IgD-negative memory B cell (primary cell): ENCODE measurements around the gene METTL15. TPM values are rescaled to one million over a fixed set of nuclear protein-coding genes. Genes with fewer than 3 reads are reported as not detected.
"Not testable (repeated sequence)": the region's sequence is repeated elsewhere in the genome, so short reads cannot be mapped to it uniquely, and the experiment has no call there.

Experiments
- H3K27ac Mint-ChIP-seq, 3 donors: one replicate each; pipeline ENCODE4 v1.8.0; 2020 to 2022; ENCODE audit warnings: mild to moderate bottlenecking in 3 of 3, mixed read lengths in 3 of 3, moderate library complexity in 1 of 3
- H3K27me3 Mint-ChIP-seq: one replicate; pipeline ENCODE4 v1.8.0; 2021; ENCODE audit warnings: mixed read lengths
- H3K36me3 Mint-ChIP-seq: one replicate; pipeline ENCODE4 v1.8.0; 2020; ENCODE audit warnings: mild to moderate bottlenecking, mixed read lengths
- H3K4me1 Mint-ChIP-seq, 3 donors: one replicate each; pipeline ENCODE4 v1.8.0; 2020 to 2022; ENCODE audit warnings: mixed read lengths in 3 of 3, mild to moderate bottlenecking in 1 of 3
- H3K4me3 Mint-ChIP-seq, 4 donors: one replicate each; pipeline ENCODE4 v1.8.0; 2020 to 2022; ENCODE audit warnings: mild to moderate bottlenecking in 4 of 4, mixed read lengths in 4 of 4, moderate library complexity in 3 of 4
- H3K9me3 Mint-ChIP-seq, 3 donors: one replicate each; pipeline ENCODE4 v1.8.0; 2020 to 2021; ENCODE audit warnings: mixed read lengths in 3 of 3, mild to moderate bottlenecking in 1 of 3
- polyA plus RNA-seq: library from polyadenylated mRNA; unstranded; fragments of 300-500 nt; fragmentation: Illumina TruSeq; gene quantifications from one replicate; pipeline ENCODE4 v1.2.3, GENCODE V29; 2021

METTL15 gene
- polyA plus RNA-seq, 1 donor from 2014 or later = 4.8 TPM

GRCh38 chr11:28222063-28222462 is 113.9 kb downstream of the METTL15 start:
- not testable (repeated sequence) for H3K4me3 Mint-ChIP-seq, H3K27me3 Mint-ChIP-seq, H3K27ac Mint-ChIP-seq, H3K9me3 Mint-ChIP-seq
- H3K4me1 Mint-ChIP-seq = peaks cover 10 to 14% (median 12%) of the 10 kb centered on the region in 3 donors
- H3K36me3 Mint-ChIP-seq = peaks cover 11% of the 10 kb centered on the region

GRCh38 chr11:28223577-28223976 is 115.4 kb downstream of the METTL15 start:
- Mint-ChIP-seq H3K4me1 (peaks cover 8 to 14% (median 12%) of the 10 kb centered on the region in 3 donors), H3K27ac (no peak overlapping the region), H3K27me3 (no peaks in the 10 kb centered on the region), H3K36me3 (peaks cover 12% of the 10 kb centered on the region), H3K9me3 (no peaks in the 10 kb centered on the region), H3K4me3 (no peak overlapping the region)

- Mint-ChIP-seq H3K27me3 (no peaks in the 10 kb centered on the region), H3K4me1 (peaks cover 7 to 14% (median 12%) of the 10 kb centered on the region in 3 donors), H3K4me3 (no peak overlapping the region), H3K9me3 (no peaks in the 10 kb centered on the region), H3K36me3 (peaks cover 12% of the 10 kb centered on the region), H3K27ac (no peak overlapping the region)
Observed at GRCh38 chr11:28223994-28224393, 115.8 kb downstream of the METTL15 start.

GRCh38 chr11:28227460-28227859 is 119.3 kb downstream of the METTL15 start:
- Mint-ChIP-seq H3K36me3 (peaks cover 9% of the 10 kb centered on the region), H3K27me3 (no peaks in the 10 kb centered on the region), H3K9me3 (no peaks in the 10 kb centered on the region), H3K4me1 (peaks cover 0 to 8% (median 1%) of the 10 kb centered on the region in 3 donors), H3K4me3 (no peak overlapping the region), H3K27ac (no peak overlapping the region)

GRCh38 chr11:28228196-28228895 is 120.2 kb downstream of the METTL15 start:
- Mint-ChIP-seq H3K27me3 (no peaks in the 10 kb centered on the region), H3K9me3 (no peaks in the 10 kb centered on the region), H3K27ac (no peak overlapping the region), H3K36me3 (peaks cover 9% of the 10 kb centered on the region), H3K4me1 (peaks cover 0 to 8% (median 1%) of the 10 kb centered on the region in 3 donors), H3K4me3 (no peak overlapping the region)

- H3K9me3 Mint-ChIP-seq = no peaks in the 10 kb centered on the region
- no peak overlapping the region for H3K4me3 Mint-ChIP-seq
- H3K27me3 Mint-ChIP-seq = no peaks in the 10 kb centered on the region
- H3K36me3 Mint-ChIP-seq = peaks cover 9% of the 10 kb centered on the region
- no peak overlapping the region for H3K27ac Mint-ChIP-seq
- peaks cover 0 to 5% (median under 1%) of the 10 kb centered on the region in 3 donors for H3K4me1 Mint-ChIP-seq
Observed at GRCh38 chr11:28231475-28231874, 123.3 kb downstream of the METTL15 start.

- Mint-ChIP-seq H3K4me3 (no peak overlapping the region), H3K36me3 (peaks cover 6% of the 10 kb centered on the region), H3K27ac (no peak overlapping the region), H3K4me1 (peaks cover 0 to 3% (median 2%) of the 10 kb centered on the region in 3 donors), H3K9me3 (no peaks in the 10 kb centered on the region), H3K27me3 (no peaks in the 10 kb centered on the region)
Observed at GRCh38 chr11:28232649-28233048, 124.5 kb downstream of the METTL15 start.

- Mint-ChIP-seq H3K4me1 (peaks cover 0 to 4% (median 0%) of the 10 kb centered on the region in 3 donors), H3K27ac (no peak overlapping the region), H3K4me3 (no peak overlapping the region), H3K36me3 (peaks cover 11% of the 10 kb centered on the region), H3K27me3 (no peaks in the 10 kb centered on the region), H3K9me3 (peaks cover 0 to 7% (median 4%) of the 10 kb centered on the region in 3 donors)
Observed at GRCh38 chr11:28241760-28242159, 133.6 kb downstream of the METTL15 start.

GRCh38 chr11:28242596-28242995 is 134.4 kb downstream of the METTL15 start:
- H3K4me1 Mint-ChIP-seq = peaks cover 0 to 4% (median 0%) of the 10 kb centered on the region in 3 donors
- H3K9me3 Mint-ChIP-seq = peaks cover 0 to 7% (median 4%) of the 10 kb centered on the region in 3 donors
- no peak overlapping the region for H3K27ac Mint-ChIP-seq
- H3K27me3 Mint-ChIP-seq = no peaks in the 10 kb centered on the region
- no peak overlapping the region for H3K4me3 Mint-ChIP-seq
- H3K36me3 Mint-ChIP-seq = peaks cover 11% of the 10 kb centered on the region

- no peak overlapping the region for H3K4me3 Mint-ChIP-seq
Observed at GRCh38 chr11:28243061-28243460, 134.9 kb downstream of the METTL15 start.

GRCh38 chr11:28243581-28243980 is 135.4 kb downstream of the METTL15 start:
- Mint-ChIP-seq H3K4me1 (peaks cover 0 to 4% (median 0%) of the 10 kb centered on the region in 3 donors), H3K4me3 (no peak overlapping the region), H3K36me3 (peaks cover 11% of the 10 kb centered on the region), H3K9me3 (peaks cover 0 to 7% (median 4%) of the 10 kb centered on the region in 3 donors), H3K27ac (no peak overlapping the region), H3K27me3 (no peaks in the 10 kb centered on the region)

More at GRCh38 chr11:28243061-28243460, 134.9 kb downstream of the METTL15 start:
- Mint-ChIP-seq H3K27me3 (no peaks in the 10 kb centered on the region), H3K27ac (no peak overlapping the region), H3K9me3 (peaks cover 0 to 7% (median 4%) of the 10 kb centered on the region in 3 donors), H3K36me3 (peaks cover 11% of the 10 kb centered on the region), H3K4me1 (peaks cover 0 to 4% (median 0%) of the 10 kb centered on the region in 3 donors)

- Mint-ChIP-seq H3K36me3 (peaks cover 5% of the 10 kb centered on the region), H3K4me3 (no peak overlapping the region), H3K27ac (no peak overlapping the region), H3K9me3 (peaks cover 0 to 7% (median 4%) of the 10 kb centered on the region in 3 donors), H3K4me1 (peaks cover 0 to 6% (median 2%) of the 10 kb centered on the region in 3 donors), H3K27me3 (no peaks in the 10 kb centered on the region)
Observed at GRCh38 chr11:28245131-28245530, 136.9 kb downstream of the METTL15 start.

GRCh38 chr11:28250192-28250591 is 142.0 kb downstream of the METTL15 start:
- peaks cover 3 to 13% (median 12%) of the 10 kb centered on the region in 3 donors for H3K4me1 Mint-ChIP-seq
- H3K4me3 Mint-ChIP-seq = no peak overlapping the region
- H3K27ac Mint-ChIP-seq = no peak overlapping the region
- H3K27me3 Mint-ChIP-seq = no peaks in the 10 kb centered on the region
- peaks cover 17% of the 10 kb centered on the region for H3K36me3 Mint-ChIP-seq
- peaks cover 3 to 20% (median 4%) of the 10 kb centered on the region in 3 donors for H3K9me3 Mint-ChIP-seq

GRCh38 chr11:28251257-28251656 is 143.1 kb downstream of the METTL15 start:
- peaks cover 2 to 19% (median 3%) of the 10 kb centered on the region in 3 donors for H3K9me3 Mint-ChIP-seq
- peaks cover 23% of the 10 kb centered on the region for H3K36me3 Mint-ChIP-seq
- H3K27me3 Mint-ChIP-seq = no peaks in the 10 kb centered on the region
- no peak overlapping the region for H3K4me3 Mint-ChIP-seq
- peaks cover 3 to 13% (median 9%) of the 10 kb centered on the region in 3 donors for H3K4me1 Mint-ChIP-seq
- no peak overlapping the region for H3K27ac Mint-ChIP-seq

- H3K36me3 Mint-ChIP-seq = peaks cover 25% of the 10 kb centered on the region
- no peak overlapping the region for H3K4me3 Mint-ChIP-seq
- no peaks in the 10 kb centered on the region for H3K27me3 Mint-ChIP-seq
- H3K4me1 Mint-ChIP-seq = peaks cover 0 to 12% (median 3%) of the 10 kb centered on the region in 3 donors
- H3K27ac Mint-ChIP-seq = no peak overlapping the region
- peaks cover 2 to 14% (median 3%) of the 10 kb centered on the region in 3 donors for H3K9me3 Mint-ChIP-seq
Observed at GRCh38 chr11:28257761-28258160, 149.6 kb downstream of the METTL15 start.
